ENCODE measurements around the gene BTBD16. TPM values are rescaled to one million over a fixed set of nuclear protein-coding genes. Genes with fewer than 3 reads are reported as not detected.

The BTBD16 gene
- total and polyA plus RNA-seq, 2 of the 13 experiments (the other 11 are each of a cell fraction or from before 2014, with no cell fraction given), result 5.0 to 11.9 TPM

GRCh38 chr10:122264931-122265330, 6.2 kb upstream of the BTBD16 start (continued):
- TF ChIP-seq, protein P1, sequence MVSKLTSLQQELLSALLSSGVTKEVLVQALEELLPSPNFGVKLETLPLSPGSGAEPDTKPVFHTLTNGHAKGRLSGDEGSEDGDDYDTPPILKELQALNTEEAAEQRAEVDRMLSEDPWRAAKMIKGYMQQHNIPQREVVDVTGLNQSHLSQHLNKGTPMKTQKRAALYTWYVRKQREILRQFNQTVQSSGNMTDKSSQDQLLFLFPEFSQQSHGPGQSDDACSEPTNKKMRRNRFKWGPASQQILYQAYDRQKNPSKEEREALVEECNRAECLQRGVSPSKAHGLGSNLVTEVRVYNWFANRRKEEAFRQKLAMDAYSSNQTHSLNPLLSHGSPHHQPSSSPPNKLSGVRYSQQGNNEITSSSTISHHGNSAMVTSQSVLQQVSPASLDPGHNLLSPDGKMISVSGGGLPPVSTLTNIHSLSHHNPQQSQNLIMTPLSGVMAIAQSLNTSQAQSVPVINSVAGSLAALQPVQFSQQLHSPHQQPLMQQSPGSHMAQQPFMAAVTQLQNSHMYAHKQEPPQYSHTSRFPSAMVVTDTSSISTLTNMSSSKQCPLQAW (CRISPR knock-in tag; IDR thresholded peaks at IDR 0.05), result no peak
- no peak for TF ChIP-seq HNRNPH1 (optimal IDR thresholded peaks at IDR 0.05; ENCODE audit: low read depth, low read length)
- no peak for TF ChIP-seq CCAR2 (optimal IDR thresholded peaks at IDR 0.05; ENCODE audit: low read depth, low read length)
- TF ChIP-seq, protein P2, sequence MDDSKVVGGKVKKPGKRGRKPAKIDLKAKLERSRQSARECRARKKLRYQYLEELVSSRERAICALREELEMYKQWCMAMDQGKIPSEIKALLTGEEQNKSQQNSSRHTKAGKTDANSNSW (CRISPR knock-in tag; IDR thresholded peaks at IDR 0.05; ENCODE audit: borderline replicate concordance), result no peak

- Histone ChIP-seq H2AFZ (ENCODE audit: low read length) (no peak overlapping the region), H3K4me2 (ENCODE audit: low read depth, low read length) (no peak overlapping the region), H3K4me3 (replicated peaks in 1 of 3; ENCODE audit: insufficient read depth in 1 of 3, low read depth in 2 of 3, low read length in 3 of 3) (no peak overlapping the region), H3K9me3 (ENCODE audit: low read length) (peaks cover 7% of the 10 kb centered on the region; the same call in 1 of the 2 replicates), H3K36me3 (replicated peaks in 1 of 2; ENCODE audit: control insufficient read depth in 1 of 2, insufficient read depth in 2 of 2, low read length in 2 of 2) (peaks cover 0 to 1% of the 10 kb centered on the region in 2 experiments; a peak in 1 of 5 replicates), H3K27ac (ENCODE audit: extremely low read length, insufficient read depth, low read length) (no peak overlapping the region), H4K20me1 (ENCODE audit: insufficient read depth, low read length) (no peaks in the 10 kb centered on the region), H3K9ac (ENCODE audit: insufficient read depth, low read depth, low read length) (no peak overlapping the region), H3K79me2 (ENCODE audit: insufficient read depth, low read length) (no peaks in the 10 kb centered on the region), H3K4me1 (ENCODE audit: insufficient read depth, low read length) (peaks cover 28% of the 10 kb centered on the region), H3K27me3 (ENCODE audit: control insufficient read depth in 1 of 2, insufficient read depth in 2 of 2, low read length in 2 of 2) (no peaks in the 10 kb centered on the region)
- in situ Hi-C loops (cut with HindIII; ENCODE audit: extremely low pct_ligation_motif_present, low pct_unique_long_range_greater_than_20kb), result no loop called here
- DNase-seq (ENCODE audit: low spot score), result no peak
- intact Hi-C loops (cut with micrococcal nuclease; ENCODE audit: unreplicated experiment), result loop anchor here (10.0 kb wide), 2 partner anchors 121 to 221 kb away; no protein-coding TSS in a partner anchor
- POLR2A ChIA-PET, result no interaction called here
- BruUV-seq (replicated peaks), result no TSS peak
- no peak for ATAC-seq
- WGBS (ENCODE audit: low lambda C conversion rate), result 96% methylated on average over 4 of the region's 6 CpGs
- CTCF ChIA-PET (ENCODE audit: low intra/inter-chr PET ratio, low total read pairs), result no interaction called here
- FAIRE-seq, result no peak
- no peak for TF ChIP-seq GATA4 (IDR thresholded peaks at IDR 0.05; ENCODE audit: borderline replicate concordance, low read depth)
- no peak for TF ChIP-seq NR2F1 (CRISPR knock-in tag; IDR thresholded peaks at IDR 0.05)
- TF ChIP-seq SMARCC2 (IDR thresholded peaks at IDR 0.05), result no peak
- TF ChIP-seq ZBTB10 (CRISPR knock-in tag; IDR thresholded peaks at IDR 0.05; ENCODE audit: borderline replicate concordance), result no peak
- no peak for TF ChIP-seq AGO1 (IDR thresholded peaks at IDR 0.05; ENCODE audit: low read depth, low read length, poor library complexity, severe bottlenecking)
- TF ChIP-seq, protein P3, sequence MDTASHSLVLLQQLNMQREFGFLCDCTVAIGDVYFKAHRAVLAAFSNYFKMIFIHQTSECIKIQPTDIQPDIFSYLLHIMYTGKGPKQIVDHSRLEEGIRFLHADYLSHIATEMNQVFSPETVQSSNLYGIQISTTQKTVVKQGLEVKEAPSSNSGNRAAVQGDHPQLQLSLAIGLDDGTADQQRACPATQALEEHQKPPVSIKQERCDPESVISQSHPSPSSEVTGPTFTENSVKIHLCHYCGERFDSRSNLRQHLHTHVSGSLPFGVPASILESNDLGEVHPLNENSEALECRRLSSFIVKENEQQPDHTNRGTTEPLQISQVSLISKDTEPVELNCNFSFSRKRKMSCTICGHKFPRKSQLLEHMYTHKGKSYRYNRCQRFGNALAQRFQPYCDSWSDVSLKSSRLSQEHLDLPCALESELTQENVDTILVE (CRISPR knock-in tag; IDR thresholded peaks at IDR 0.05), result no peak
- TF ChIP-seq MTA1 (CRISPR knock-in tag; IDR thresholded peaks at IDR 0.05; ENCODE audit: borderline replicate concordance), result no peak
- TF ChIP-seq CBX1 (IDR thresholded peaks at IDR 0.05; ENCODE audit: low read depth), result no peak
- TF ChIP-seq TAF15 (IDR thresholded peaks at IDR 0.05; ENCODE audit: low read depth, low read length, poor library complexity, severe bottlenecking), result no peak
- TF ChIP-seq, protein P4, sequence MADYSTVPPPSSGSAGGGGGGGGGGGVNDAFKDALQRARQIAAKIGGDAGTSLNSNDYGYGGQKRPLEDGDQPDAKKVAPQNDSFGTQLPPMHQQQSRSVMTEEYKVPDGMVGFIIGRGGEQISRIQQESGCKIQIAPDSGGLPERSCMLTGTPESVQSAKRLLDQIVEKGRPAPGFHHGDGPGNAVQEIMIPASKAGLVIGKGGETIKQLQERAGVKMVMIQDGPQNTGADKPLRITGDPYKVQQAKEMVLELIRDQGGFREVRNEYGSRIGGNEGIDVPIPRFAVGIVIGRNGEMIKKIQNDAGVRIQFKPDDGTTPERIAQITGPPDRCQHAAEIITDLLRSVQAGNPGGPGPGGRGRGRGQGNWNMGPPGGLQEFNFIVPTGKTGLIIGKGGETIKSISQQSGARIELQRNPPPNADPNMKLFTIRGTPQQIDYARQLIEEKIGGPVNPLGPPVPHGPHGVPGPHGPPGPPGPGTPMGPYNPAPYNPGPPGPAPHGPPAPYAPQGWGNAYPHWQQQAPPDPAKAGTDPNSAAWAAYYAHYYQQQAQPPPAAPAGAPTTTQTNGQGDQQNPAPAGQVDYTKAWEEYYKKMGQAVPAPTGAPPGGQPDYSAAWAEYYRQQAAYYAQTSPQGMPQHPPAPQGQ (CRISPR knock-in tag; IDR thresholded peaks at IDR 0.05; ENCODE audit: borderline replicate concordance), result no peak
- TF ChIP-seq ZNF34 (CRISPR knock-in tag; IDR thresholded peaks at IDR 0.05; ENCODE audit: borderline replicate concordance), result no peak
- no peak for TF ChIP-seq CEBPG (CRISPR knock-in tag; IDR thresholded peaks at IDR 0.05)
These were observed 5.2 kb upstream of the BTBD16 start for GRCh38 chr10:122265896-122266295.

Measured in HepG2 (cell line).